ENCODE data around the gene RUBCNL.

RUBCNL gene

GRCh38 chr13:46339035-46339666, 47.9 kb downstream of the RUBCNL start:
- DNase-seq: no peak

- no peak for DNase-seq
Measured at GRCh38 chr13:46337700-46338099, 49.4 kb downstream of the RUBCNL start.

- DNase-seq: no peak
Measured at GRCh38 chr13:46334035-46334822, 52.8 kb downstream of the RUBCNL start.

- no peak for DNase-seq
Measured at GRCh38 chr13:46332772-46333171, 54.3 kb downstream of the RUBCNL start.

- no peak for DNase-seq
Measured at GRCh38 chr13:46329624-46330023, 57.4 kb downstream of the RUBCNL start.

- DNase-seq: no peak
Measured at GRCh38 chr13:46327246-46327645, 59.8 kb downstream of the RUBCNL start.

- no peak for DNase-seq
Measured at GRCh38 chr13:46324976-46325375, 62.1 kb downstream of the RUBCNL start.

- DNase-seq: peak; percentile 72
Measured at GRCh38 chr13:46321494-46322225, 65.4 kb downstream of the RUBCNL start.

- DNase-seq: no peak
Measured at GRCh38 chr13:46320821-46321220, 66.2 kb downstream of the RUBCNL start.

GRCh38 chr13:46320406-46320805, 66.6 kb downstream of the RUBCNL start:
- DNase-seq: no peak

GRCh38 chr13:46318986-46319385, 68.1 kb downstream of the RUBCNL start:
- no peak for DNase-seq

- DNase-seq: no peak
Measured at GRCh38 chr13:46317120-46317519, 69.9 kb downstream of the RUBCNL start.

- no peak for DNase-seq
Measured at GRCh38 chr13:46315491-46316075, 71.5 kb downstream of the RUBCNL start.

- no peak for DNase-seq
Measured at GRCh38 chr13:46315036-46315435, 72.0 kb downstream of the RUBCNL start.

- DNase-seq: no peak
Measured at GRCh38 chr13:46314587-46314986, 72.5 kb downstream of the RUBCNL start.

- DNase-seq: no peak
Measured at GRCh38 chr13:46313432-46314257, 73.4 kb downstream of the RUBCNL start.

GRCh38 chr13:46313024-46313423, 74.0 kb downstream of the RUBCNL start:
- no peak for DNase-seq

- DNase-seq: no peak
Measured at GRCh38 chr13:46311217-46311616, 75.8 kb downstream of the RUBCNL start.

- DNase-seq: no peak
Measured at GRCh38 chr13:46310066-46310465, 77.0 kb downstream of the RUBCNL start.

GRCh38 chr13:46307554-46307953, 79.5 kb downstream of the RUBCNL start:
- no peak for DNase-seq

- no peak for DNase-seq
Measured at GRCh38 chr13:46304546-46304945, 82.5 kb downstream of the RUBCNL start.

- DNase-seq: no peak
Measured at GRCh38 chr13:46303742-46304385, 83.2 kb downstream of the RUBCNL start.
